Panc1 (cell line): ENCODE results near the gene MNAT1.

Source experiments
- TCF7L2 ChIP-seq: IDR thresholded peaks from 2 replicates; pipeline ENCODE4 v1.6.1; 2011; ENCODE audit warnings: mild to moderate bottlenecking, low read depth, low read length, inconsistent platforms
- TF ChIP-seq, protein P1 (sequence below): fragments of 450-650 bp; IDR thresholded peaks from 2 replicates; pipeline ENCODE4 v1.5.1; 2017; ENCODE audit warnings: mild to moderate bottlenecking
- TF ChIP-seq, protein P2 (sequence below), 2 experiments: IDR thresholded peaks; 2 replicates each; pipeline ENCODE4 v1.6.1; 2011 to 2012; ENCODE audit warnings: low read depth in 2 of 2, control low read depth in 1 of 2, low read length in 1 of 2, mild to moderate bottlenecking in 1 of 2, moderate library complexity in 1 of 2; ENCODE audit not compliant: insufficient read depth in 1 of 2

DNA sequence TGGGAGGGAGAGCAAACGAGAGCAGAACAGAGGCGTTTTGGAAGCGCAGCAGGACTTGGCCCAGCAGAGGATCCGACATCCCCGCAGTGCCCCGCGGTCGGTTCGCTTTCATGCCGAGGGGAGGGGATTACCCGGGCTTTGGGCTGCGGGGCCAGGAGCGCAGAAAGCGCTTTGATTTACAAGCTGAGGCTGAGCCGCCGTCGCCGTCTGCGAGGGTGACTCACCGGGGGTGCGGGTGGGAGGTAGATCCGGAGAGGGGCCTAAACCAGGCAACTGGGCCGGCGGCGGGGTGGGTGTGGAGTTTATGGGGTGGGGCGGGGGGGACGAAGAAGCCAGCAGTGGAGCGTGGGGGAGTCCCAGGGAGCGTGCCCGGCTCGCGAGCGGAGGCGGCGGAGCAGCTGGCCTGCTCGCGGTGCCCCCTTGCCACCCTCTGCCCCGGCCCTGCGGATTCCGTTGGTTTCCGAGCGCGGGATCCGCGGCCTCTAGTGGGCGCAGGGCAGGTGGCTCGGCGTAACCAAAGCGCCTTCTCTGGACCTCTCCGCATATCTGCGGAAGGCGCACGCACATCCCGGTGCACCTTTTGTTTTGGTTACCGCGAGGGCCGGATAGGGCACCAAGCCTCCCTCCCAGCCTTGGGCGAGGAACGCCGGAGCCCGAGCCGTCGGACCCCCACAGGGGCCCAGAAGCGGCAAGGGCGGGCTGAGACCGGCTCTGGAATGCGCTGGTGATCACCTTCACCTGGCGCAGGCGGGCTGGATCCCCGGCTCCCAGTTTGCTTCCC is 13.0 kb upstream of the MNAT1 start:
- TF ChIP-seq, protein P1, sequence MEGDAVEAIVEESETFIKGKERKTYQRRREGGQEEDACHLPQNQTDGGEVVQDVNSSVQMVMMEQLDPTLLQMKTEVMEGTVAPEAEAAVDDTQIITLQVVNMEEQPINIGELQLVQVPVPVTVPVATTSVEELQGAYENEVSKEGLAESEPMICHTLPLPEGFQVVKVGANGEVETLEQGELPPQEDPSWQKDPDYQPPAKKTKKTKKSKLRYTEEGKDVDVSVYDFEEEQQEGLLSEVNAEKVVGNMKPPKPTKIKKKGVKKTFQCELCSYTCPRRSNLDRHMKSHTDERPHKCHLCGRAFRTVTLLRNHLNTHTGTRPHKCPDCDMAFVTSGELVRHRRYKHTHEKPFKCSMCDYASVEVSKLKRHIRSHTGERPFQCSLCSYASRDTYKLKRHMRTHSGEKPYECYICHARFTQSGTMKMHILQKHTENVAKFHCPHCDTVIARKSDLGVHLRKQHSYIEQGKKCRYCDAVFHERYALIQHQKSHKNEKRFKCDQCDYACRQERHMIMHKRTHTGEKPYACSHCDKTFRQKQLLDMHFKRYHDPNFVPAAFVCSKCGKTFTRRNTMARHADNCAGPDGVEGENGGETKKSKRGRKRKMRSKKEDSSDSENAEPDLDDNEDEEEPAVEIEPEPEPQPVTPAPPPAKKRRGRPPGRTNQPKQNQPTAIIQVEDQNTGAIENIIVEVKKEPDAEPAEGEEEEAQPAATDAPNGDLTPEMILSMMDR = peak; percentile 73
- TF ChIP-seq, protein P2, sequence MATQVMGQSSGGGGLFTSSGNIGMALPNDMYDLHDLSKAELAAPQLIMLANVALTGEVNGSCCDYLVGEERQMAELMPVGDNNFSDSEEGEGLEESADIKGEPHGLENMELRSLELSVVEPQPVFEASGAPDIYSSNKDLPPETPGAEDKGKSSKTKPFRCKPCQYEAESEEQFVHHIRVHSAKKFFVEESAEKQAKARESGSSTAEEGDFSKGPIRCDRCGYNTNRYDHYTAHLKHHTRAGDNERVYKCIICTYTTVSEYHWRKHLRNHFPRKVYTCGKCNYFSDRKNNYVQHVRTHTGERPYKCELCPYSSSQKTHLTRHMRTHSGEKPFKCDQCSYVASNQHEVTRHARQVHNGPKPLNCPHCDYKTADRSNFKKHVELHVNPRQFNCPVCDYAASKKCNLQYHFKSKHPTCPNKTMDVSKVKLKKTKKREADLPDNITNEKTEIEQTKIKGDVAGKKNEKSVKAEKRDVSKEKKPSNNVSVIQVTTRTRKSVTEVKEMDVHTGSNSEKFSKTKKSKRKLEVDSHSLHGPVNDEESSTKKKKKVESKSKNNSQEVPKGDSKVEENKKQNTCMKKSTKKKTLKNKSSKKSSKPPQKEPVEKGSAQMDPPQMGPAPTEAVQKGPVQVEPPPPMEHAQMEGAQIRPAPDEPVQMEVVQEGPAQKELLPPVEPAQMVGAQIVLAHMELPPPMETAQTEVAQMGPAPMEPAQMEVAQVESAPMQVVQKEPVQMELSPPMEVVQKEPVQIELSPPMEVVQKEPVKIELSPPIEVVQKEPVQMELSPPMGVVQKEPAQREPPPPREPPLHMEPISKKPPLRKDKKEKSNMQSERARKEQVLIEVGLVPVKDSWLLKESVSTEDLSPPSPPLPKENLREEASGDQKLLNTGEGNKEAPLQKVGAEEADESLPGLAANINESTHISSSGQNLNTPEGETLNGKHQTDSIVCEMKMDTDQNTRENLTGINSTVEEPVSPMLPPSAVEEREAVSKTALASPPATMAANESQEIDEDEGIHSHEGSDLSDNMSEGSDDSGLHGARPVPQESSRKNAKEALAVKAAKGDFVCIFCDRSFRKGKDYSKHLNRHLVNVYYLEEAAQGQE (IDR thresholded peaks at IDR 0.05; ENCODE audit: insufficient read depth in 1 of 2, low read depth in 2 of 2, low read length in 1 of 2) = no peak
- 0 out of 2 replicates have a peak, but pooled peaks have one; percentile 24 for TF ChIP-seq TCF7L2
